Thymus (tissue), 11 donors: ENCODE results near the gene PDGFRB. TPM values are rescaled to one million over a fixed set of nuclear protein-coding genes. Genes with fewer than 3 reads are reported as not detected.

Source experiments
- DNase-seq, 9 donors: peaks; one replicate each; pipeline ENCODE4 v3.0.0-alpha.2; 2013; ENCODE audit warnings: low spot score in 9 of 9, low read depth in 6 of 9, missing footprints in 1 of 9
- H3K27ac ChIP-seq, 2 donors: one replicate each; pipeline ENCODE4 v1.5.1; 2013; ENCODE audit warnings: control low read depth in 1 of 2, low read depth in 1 of 2, low read length in 1 of 2, mild to moderate bottlenecking in 1 of 2, moderate library complexity in 1 of 2
- H3K27me3 ChIP-seq, 2 donors: one replicate each; pipeline ENCODE4 v1.5.1; 2013; ENCODE audit warnings: low read length in 1 of 2; ENCODE audit not compliant: control insufficient read depth in 2 of 2, insufficient read depth in 1 of 2
- H3K36me3 ChIP-seq, 2 donors: one replicate each; pipeline ENCODE4 v1.5.1; 2013; ENCODE audit warnings: low read length in 1 of 2, mild to moderate bottlenecking in 1 of 2, moderate library complexity in 1 of 2; ENCODE audit not compliant: control insufficient read depth in 2 of 2, insufficient read depth in 2 of 2
- H3K4me1 ChIP-seq, 2 donors: one replicate each; pipeline ENCODE4 v1.5.1; 2013; ENCODE audit warnings: low read length in 2 of 2; ENCODE audit not compliant: control insufficient read depth in 2 of 2, insufficient read depth in 2 of 2
- H3K4me3 ChIP-seq, 2 donors: one replicate each; pipeline ENCODE4 v1.5.1; 2013; ENCODE audit warnings: low read length in 2 of 2, control low read depth in 1 of 2, mild to moderate bottlenecking in 1 of 2
- H3K9me3 ChIP-seq, 2 donors: one replicate each; pipeline ENCODE4 v1.5.1; 2013; ENCODE audit warnings: low read length in 1 of 2, mild to moderate bottlenecking in 1 of 2; ENCODE audit not compliant: control insufficient read depth in 2 of 2, insufficient read depth in 1 of 2
- WGBS: extraction: QIAGEN DNeasy Blood & Tissue Kit; methylation state at CpG from one replicate; pipeline ENCODE4 v1.1.7; 2013; 5-methylcytosine and 5-hydroxymethylcytosine counted together
- polyA plus RNA-seq: library from polyadenylated mRNA; stranded (reverse); fragments of 200-250 nt; gene quantifications from one replicate; pipeline ENCODE4 v1.2.3, GENCODE V29; 2013
- total RNA-seq: library from RNA; stranded (reverse); fragments of 120-200 nt; gene quantifications from one replicate; pipeline ENCODE4 v1.2.4, GENCODE V29; 2013
- donor health status: healthy.

PDGFRB gene
- total and polyA plus RNA-seq, 2 donors: 6.0 to 8.6 TPM

DNA sequence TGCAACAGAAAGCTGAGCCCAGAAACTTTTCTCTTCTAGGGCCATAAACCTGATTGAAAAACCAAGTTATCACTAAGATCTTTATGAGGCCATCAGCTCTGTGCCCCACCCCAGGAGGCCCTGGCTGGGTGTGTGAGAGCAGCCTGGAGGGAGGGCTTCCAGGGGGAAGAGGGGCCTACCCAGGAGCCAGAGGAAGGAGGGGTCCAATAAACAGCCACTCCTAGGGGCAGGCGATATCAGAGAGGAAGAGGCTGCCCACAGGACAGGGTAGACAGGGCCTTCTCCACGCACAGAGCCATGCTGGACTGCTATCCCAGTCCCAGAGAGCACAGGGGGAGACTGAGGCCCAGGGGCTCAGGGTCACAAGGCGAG, 6.5 kb upstream of the PDGFRB start:
- Histone ChIP-seq H3K27me3 (peaks cover 10 to 30% of the 10 kb centered on the region in 2 donors), H3K4me1 (peaks cover 0 to 23% of the 10 kb centered on the region in 2 donors), H3K27ac (no peak overlapping the region), H3K4me3 (no peak overlapping the region), H3K36me3 (no peaks in the 10 kb centered on the region), H3K9me3 (no peaks in the 10 kb centered on the region)
- no peak for DNase-seq
- 89% methylated on average over 3 of the region's 3 CpGs for WGBS

DNA sequence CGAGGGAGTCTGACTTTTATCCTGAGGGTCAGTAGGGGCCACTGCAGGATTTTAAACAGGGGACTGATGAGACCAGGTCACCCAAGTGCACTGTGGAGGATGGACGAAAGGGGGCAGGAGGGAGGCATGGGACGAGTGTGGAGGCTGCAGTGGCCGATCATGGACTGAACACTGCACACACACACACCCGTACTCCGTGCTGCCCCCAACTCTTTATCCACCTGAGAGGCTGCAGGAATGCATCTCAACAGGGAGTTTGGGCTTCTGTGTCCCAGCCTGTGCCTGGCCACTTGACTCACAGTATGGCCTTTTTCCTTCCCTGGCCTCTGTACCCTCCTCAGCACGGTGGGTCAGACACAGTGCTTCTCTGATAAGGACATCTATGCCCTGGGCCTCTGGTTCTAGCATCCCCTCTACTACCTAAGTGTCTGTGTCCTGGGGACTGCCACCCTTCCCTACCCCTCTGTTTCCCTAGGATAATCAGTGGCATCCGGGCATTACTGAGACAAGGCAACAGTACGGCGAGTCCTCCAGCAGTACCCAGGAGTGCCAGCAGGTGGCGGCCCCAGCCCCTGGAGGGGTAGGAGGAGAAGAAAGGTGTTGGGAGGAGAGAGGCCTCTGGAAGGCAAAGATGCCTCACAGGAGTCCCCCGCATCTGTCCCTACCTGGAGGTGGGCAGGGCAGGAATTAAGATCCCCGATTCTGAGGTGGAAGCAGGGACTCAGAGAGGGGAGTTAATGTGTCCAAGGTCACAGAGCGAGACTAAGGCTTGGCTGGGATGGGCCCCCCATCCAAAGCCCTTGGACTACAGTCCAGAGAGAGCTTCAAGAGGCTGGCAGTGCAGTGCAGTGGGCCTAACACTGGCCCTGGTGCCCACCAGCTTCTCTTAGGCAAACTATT, 5.8 kb upstream of the PDGFRB start:
- peaks cover 0 to 23% of the 10 kb centered on the region in 2 donors for H3K4me1 ChIP-seq
- 63% methylated on average over 14 of the region's 14 CpGs for WGBS
- no peaks in the 10 kb centered on the region for H3K9me3 ChIP-seq
- H3K4me3 ChIP-seq: no peak overlapping the region
- H3K27ac ChIP-seq: no peak overlapping the region
- H3K36me3 ChIP-seq: no peaks in the 10 kb centered on the region
- H3K27me3 ChIP-seq: peaks cover 6 to 24% of the 10 kb centered on the region in 2 donors
- peak in 7 of 9 donors; percentile 18 to 69 (median 44) for DNase-seq

DNA sequence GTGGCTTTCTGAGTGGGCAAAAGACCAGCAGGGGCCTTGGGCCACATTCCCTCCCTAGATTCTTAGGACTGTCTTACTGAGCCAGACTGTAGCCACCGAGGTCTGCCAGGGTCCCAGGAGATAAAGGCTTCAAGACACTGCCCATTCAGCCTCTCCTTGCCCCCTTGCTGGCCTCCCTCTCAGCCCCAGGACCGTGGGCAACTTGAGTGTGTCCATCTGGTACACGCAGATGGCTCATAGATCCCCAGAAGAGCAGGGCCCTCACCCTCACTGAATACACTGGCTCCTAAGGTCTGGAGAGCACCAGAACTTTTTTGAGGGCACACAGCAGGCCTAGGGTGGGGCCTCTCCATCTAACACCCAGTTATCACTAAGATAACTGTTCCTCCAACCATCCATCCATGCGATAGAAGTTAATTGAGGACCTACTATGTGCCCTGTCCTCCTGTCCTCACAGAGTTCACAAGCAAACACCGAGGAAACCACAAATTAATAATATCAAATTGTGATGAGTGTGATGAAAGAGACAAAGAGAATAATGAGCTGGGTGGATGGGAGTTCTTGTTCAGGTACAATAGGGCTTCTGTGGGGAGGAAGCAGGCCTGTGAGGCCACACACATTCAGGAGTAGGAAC, 4.9 kb upstream of the PDGFRB start:
- no peak for DNase-seq
- H3K4me1 ChIP-seq: peaks cover 4 to 33% of the 10 kb centered on the region in 2 donors
- WGBS: 91% methylated on average over 5 of the region's 5 CpGs

DNA sequence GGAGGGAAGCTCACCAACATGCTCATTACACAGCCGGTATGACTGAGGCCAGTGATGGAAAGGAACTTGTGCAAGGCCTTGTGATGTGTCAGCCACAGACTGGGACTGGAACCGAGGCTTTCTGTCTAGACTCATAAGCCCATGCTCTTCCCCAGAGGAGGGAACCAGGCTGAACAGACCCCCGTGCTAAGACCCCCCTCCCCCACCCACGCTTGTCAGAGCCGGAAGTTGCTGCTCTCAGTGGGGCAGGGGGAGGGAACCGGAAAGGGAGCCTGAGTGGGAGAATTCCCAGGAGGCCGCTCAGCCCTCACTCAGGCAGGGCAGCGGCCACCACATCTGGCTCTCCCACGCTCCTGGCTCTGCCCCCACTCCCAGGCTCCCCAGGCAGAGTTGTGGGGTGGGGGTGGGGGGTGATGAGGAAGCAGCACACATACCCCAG, 4.1 kb upstream of the PDGFRB start:
- H3K27ac ChIP-seq: no peak overlapping the region
- WGBS: 72% methylated on average over 9 of the region's 9 CpGs
- H3K27me3 ChIP-seq: peaks cover 5 to 16% of the 10 kb centered on the region in 2 donors
- DNase-seq: peak in 3 of 9 donors; percentile 22 to 45 (median 30)
- H3K4me1 ChIP-seq: peaks cover 4 to 39% of the 10 kb centered on the region in 2 donors
- H3K9me3 ChIP-seq: no peaks in the 10 kb centered on the region
- H3K4me3 ChIP-seq: no peak overlapping the region
- no peaks in the 10 kb centered on the region for H3K36me3 ChIP-seq

More for the DNA sequence above, 4.9 kb upstream of the PDGFRB start:
- no peak overlapping the region for H3K4me3 ChIP-seq
- H3K9me3 ChIP-seq: no peaks in the 10 kb centered on the region
- H3K27ac ChIP-seq: no peak overlapping the region
- H3K27me3 ChIP-seq: peaks cover 5 to 22% of the 10 kb centered on the region in 2 donors
- no peaks in the 10 kb centered on the region for H3K36me3 ChIP-seq

DNA sequence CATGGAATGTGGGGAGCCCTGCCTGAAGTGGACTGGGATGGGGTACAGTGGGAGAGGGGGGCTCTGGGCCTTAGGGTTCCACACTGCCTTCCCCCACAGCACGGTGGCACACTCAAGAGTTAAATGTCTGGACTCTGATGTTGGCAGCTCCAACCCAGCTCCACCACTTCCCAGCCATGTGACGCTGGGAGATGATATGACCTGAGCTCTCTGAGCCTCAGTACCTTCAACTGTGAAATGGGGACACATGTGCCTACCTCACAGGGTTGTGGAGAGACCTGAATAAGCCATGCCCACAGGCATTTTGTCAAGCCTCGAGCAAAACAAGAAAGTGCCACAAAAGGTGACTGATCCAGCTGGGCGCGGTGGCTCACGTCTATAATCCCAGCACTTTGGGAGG, 3.4 kb upstream of the PDGFRB start:
- H3K27me3 ChIP-seq: peaks cover 5 to 12% of the 10 kb centered on the region in 2 donors
- H3K27ac ChIP-seq: no peak overlapping the region
- H3K9me3 ChIP-seq: no peaks in the 10 kb centered on the region
- DNase-seq: no peak
- H3K36me3 ChIP-seq: no peaks in the 10 kb centered on the region
- no peak overlapping the region for H3K4me3 ChIP-seq
- WGBS: 94% methylated on average over 6 of the region's 6 CpGs
- peaks cover 4 to 46% of the 10 kb centered on the region in 2 donors for H3K4me1 ChIP-seq

DNA sequence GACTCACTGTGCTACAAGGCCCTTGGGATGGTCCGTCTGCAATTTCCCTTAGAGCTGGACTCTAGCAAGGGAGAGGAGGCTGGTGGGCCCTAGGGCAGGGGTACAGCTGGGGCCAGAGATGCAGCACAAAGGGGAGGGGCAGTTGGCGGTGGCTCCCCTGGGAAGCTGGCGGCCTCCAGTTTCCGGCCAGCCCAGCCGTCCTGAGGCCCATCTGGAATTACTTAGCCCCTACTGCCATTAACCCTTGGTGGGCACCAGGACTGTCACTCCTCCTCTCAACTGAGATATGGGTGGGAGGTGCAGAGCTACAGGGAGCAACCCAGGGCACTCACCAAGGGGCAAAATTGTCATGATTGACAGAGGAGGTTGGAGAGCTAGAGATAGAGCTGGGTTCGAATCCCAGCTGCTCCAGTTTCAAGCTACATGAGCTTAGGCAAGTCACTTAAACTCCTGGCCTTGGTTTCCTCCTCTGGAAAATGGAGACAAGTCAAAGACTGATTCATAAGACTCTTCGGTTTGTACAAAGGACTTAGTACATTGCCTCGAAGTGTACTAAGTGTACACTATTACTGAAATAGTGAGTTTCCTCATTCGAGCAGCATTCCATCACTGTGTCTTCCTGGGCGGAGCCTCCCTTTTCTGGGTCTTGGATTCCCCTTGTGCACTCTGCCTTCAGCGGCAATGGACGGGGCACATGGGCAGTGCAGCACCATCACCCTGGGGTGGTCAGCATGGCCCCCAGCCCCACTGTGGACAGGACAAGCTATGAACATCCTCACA, 2.7 kb upstream of the PDGFRB start:
- no peak overlapping the region for H3K27ac ChIP-seq
- no peaks in the 10 kb centered on the region for H3K9me3 ChIP-seq
- H3K4me1 ChIP-seq: peaks cover 4 to 47% of the 10 kb centered on the region in 2 donors
- 87% methylated on average over 12 of the region's 12 CpGs for WGBS
- H3K27me3 ChIP-seq: peaks cover 5 to 8% of the 10 kb centered on the region in 2 donors
- H3K36me3 ChIP-seq: no peaks in the 10 kb centered on the region
- no peak for DNase-seq
- H3K4me3 ChIP-seq: no peak overlapping the region

DNA sequence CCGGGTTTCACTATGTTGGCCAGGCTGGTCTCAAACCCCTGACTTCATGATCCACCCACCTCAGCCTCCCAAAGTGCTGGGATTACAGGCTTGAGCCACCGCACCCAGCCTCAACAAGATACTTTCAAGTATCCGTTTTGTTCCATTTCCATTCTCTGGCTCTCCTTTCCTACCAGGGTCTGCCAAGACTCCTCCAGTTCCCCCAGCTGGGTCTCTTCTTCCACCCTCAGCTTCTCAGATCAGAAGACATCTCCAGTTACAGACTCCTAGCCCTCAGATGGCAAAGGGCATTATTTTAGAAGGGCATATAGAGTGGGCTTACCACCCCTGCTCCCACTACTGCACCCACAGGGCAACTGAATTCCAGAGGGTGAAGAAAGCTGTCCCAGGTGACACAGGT, 1.5 kb upstream of the PDGFRB start:
- Histone ChIP-seq H3K27ac (no peak overlapping the region), H3K27me3 (peaks cover 5 to 8% of the 10 kb centered on the region in 2 donors), H3K9me3 (no peaks in the 10 kb centered on the region), H3K4me1 (peaks cover 4 to 44% of the 10 kb centered on the region in 2 donors), H3K36me3 (no peaks in the 10 kb centered on the region), H3K4me3 (no peak overlapping the region)
- 97% methylated on average over 3 of the region's 3 CpGs for WGBS
- DNase-seq: no peak

DNA sequence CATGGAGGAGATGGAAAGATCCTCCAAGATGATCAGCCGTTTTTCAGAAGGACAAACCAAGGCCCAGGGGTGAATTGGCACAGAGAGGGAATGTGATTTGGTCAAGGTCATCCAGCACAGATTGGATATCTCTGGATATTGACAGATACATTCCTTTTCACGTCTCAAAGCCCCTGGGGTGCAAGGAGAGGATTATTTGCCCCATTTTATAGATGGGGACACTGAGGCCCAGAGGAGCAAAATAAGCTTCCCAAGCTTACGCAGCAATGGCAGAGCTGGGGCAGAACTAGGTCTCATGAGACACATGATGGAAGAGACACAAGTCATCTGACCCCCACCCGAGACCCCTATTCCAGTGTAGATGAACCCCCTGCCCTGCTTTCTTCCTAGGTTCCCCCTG, 895 bp upstream of the PDGFRB start:
- DNase-seq: no peak
- peaks cover 4 to 40% of the 10 kb centered on the region in 2 donors for H3K4me1 ChIP-seq
- H3K27me3 ChIP-seq: peaks cover 5 to 8% of the 10 kb centered on the region in 2 donors
- H3K4me3 ChIP-seq: no peak overlapping the region
- H3K9me3 ChIP-seq: no peaks in the 10 kb centered on the region
- 96% methylated on average over 4 of the region's 4 CpGs for WGBS
- no peaks in the 10 kb centered on the region for H3K36me3 ChIP-seq
- no peak overlapping the region for H3K27ac ChIP-seq
